ENCODE results near the gene ZNF574.

DNA sequence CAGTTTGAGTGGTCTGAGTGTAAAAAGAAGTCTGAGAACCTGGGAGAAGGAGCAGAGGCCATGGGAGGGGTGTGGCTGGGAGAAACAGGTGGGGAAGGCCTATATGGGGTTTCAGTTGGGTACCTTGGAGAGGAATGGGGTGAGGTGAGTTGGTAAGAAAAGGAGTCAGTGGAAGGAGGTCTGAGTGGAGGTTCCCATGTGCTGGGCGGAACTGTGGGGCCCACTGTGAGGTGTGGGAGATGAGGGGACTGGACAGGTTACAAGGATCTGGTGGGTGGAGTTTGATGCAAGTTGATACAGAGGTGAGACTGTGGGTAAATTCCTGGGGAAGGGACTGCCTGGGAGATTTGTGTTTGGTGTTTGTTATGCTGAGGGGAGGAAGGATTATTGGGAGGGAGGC, 2.1 kb downstream of the ZNF574 start:
- TF ChIP-seq, protein P1, sequence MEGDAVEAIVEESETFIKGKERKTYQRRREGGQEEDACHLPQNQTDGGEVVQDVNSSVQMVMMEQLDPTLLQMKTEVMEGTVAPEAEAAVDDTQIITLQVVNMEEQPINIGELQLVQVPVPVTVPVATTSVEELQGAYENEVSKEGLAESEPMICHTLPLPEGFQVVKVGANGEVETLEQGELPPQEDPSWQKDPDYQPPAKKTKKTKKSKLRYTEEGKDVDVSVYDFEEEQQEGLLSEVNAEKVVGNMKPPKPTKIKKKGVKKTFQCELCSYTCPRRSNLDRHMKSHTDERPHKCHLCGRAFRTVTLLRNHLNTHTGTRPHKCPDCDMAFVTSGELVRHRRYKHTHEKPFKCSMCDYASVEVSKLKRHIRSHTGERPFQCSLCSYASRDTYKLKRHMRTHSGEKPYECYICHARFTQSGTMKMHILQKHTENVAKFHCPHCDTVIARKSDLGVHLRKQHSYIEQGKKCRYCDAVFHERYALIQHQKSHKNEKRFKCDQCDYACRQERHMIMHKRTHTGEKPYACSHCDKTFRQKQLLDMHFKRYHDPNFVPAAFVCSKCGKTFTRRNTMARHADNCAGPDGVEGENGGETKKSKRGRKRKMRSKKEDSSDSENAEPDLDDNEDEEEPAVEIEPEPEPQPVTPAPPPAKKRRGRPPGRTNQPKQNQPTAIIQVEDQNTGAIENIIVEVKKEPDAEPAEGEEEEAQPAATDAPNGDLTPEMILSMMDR (IDR thresholded peaks at IDR 0.05; ENCODE audit: extremely low read depth in 1 of 2, insufficient read depth in 1 of 2, low read depth in 1 of 2, low read length in 2 of 2) = no peak
- no peak for TF ChIP-seq EZH2 (IDR thresholded peaks at IDR 0.05; ENCODE audit: borderline replicate concordance, low read depth, low read length, severe bottlenecking)
- no peak for TF ChIP-seq GATA2 (IDR thresholded peaks at IDR 0.05; ENCODE audit: insufficient read depth, insufficient read length, low read depth, low read length)

All from endothelial cell of umbilical vein (primary cell).